ENCODE data around the gene SRBD1. TPM values are rescaled to one million over a fixed set of nuclear protein-coding genes. Genes with fewer than 3 reads are reported as not detected.

The SRBD1 gene
- total RNA-seq, 1 donor from 2014 or later = 16.6 TPM

GRCh38 chr2:45637440-45637839, 26.4 kb upstream of the SRBD1 start:
- DNase-seq (ENCODE audit: extremely low read depth, low read depth, low spot score) = no peak

- no peak for DNase-seq (ENCODE audit: extremely low read depth, low read depth, low spot score)
Observed at GRCh38 chr2:45636008-45636407, 24.9 kb upstream of the SRBD1 start.

GRCh38 chr2:45634223-45634622, 23.2 kb upstream of the SRBD1 start:
- DNase-seq (ENCODE audit: extremely low read depth, low read depth, low spot score) = no peak

- no peak for DNase-seq (ENCODE audit: extremely low read depth, low read depth, low spot score)
Observed at GRCh38 chr2:45631955-45632354, 20.9 kb upstream of the SRBD1 start.

- DNase-seq (ENCODE audit: extremely low read depth, low read depth, low spot score) = no peak
Observed at GRCh38 chr2:45631319-45631718, 20.3 kb upstream of the SRBD1 start.

GRCh38 chr2:45629971-45630370, 18.9 kb upstream of the SRBD1 start:
- no peak for DNase-seq (ENCODE audit: extremely low read depth, low read depth, low spot score)

- no peak for DNase-seq (ENCODE audit: extremely low read depth, low read depth, low spot score)
Observed at GRCh38 chr2:45627911-45628310, 16.8 kb upstream of the SRBD1 start.

GRCh38 chr2:45626387-45627221, 15.5 kb upstream of the SRBD1 start:
- no peak for DNase-seq (ENCODE audit: extremely low read depth, low read depth, low spot score)

- DNase-seq (ENCODE audit: extremely low read depth, low read depth, low spot score) = no peak
Observed at GRCh38 chr2:45625824-45626223, 14.8 kb upstream of the SRBD1 start.

- DNase-seq (ENCODE audit: extremely low read depth, low read depth, low spot score) = no peak
Observed at GRCh38 chr2:45623098-45623497, 12.0 kb upstream of the SRBD1 start.

GRCh38 chr2:45622336-45623075, 11.4 kb upstream of the SRBD1 start:
- no peak for DNase-seq (ENCODE audit: extremely low read depth, low read depth, low spot score)

- no peak for DNase-seq (ENCODE audit: extremely low read depth, low read depth, low spot score)
Observed at GRCh38 chr2:45617496-45617895, 6.4 kb upstream of the SRBD1 start.

- DNase-seq (ENCODE audit: extremely low read depth, low read depth, low spot score) = no peak
Observed at GRCh38 chr2:45616658-45617411, 5.8 kb upstream of the SRBD1 start.

GRCh38 chr2:45614871-45615415, 3.9 kb upstream of the SRBD1 start:
- no peak for DNase-seq (ENCODE audit: extremely low read depth, low read depth, low spot score)

- DNase-seq (ENCODE audit: extremely low read depth, low read depth, low spot score) = no peak
Observed at GRCh38 chr2:45614330-45614729, 3.3 kb upstream of the SRBD1 start.

GRCh38 chr2:45612731-45613130, 1.7 kb upstream of the SRBD1 start:
- DNase-seq (ENCODE audit: extremely low read depth, low read depth, low spot score) = no peak

GRCh38 chr2:45612285-45612684, 1.2 kb upstream of the SRBD1 start:
- no peak for DNase-seq (ENCODE audit: extremely low read depth, low read depth, low spot score)

- no peak for DNase-seq (ENCODE audit: extremely low read depth, low read depth, low spot score)
Observed at GRCh38 chr2:45610281-45611019, 617 bp downstream of the SRBD1 start.

GRCh38 chr2:45607701-45608100, 3.4 kb downstream of the SRBD1 start:
- no peak for DNase-seq (ENCODE audit: extremely low read depth, low read depth, low spot score)

- no peak for DNase-seq (ENCODE audit: extremely low read depth, low read depth, low spot score)
Observed at GRCh38 chr2:45606796-45607195, 4.3 kb downstream of the SRBD1 start.

Measured in glomerular endothelial cell (primary cell).